IPS DF 6.9 (cell line): ENCODE results near the gene ZNF354B.

Experiments used
- DNase-seq: peaks from one replicate; pipeline ENCODE4 v3.0.0-alpha.2; 2013; ENCODE audit warnings: low read depth, low spot score
- H3K27ac ChIP-seq: one replicate; pipeline ENCODE4 v1.5.1; 2013; ENCODE audit warnings: low read length, control low read depth
- H3K27me3 ChIP-seq: 2 replicates; pipeline ENCODE4 v1.6.1; 2013; ENCODE audit warnings: mild to moderate bottlenecking, low read length; ENCODE audit not compliant: control insufficient read depth, insufficient read depth
- H3K36me3 ChIP-seq: 2 replicates; pipeline ENCODE4 v1.6.1; 2013; ENCODE audit warnings: low read length; ENCODE audit not compliant: control insufficient read depth, insufficient read depth
- H3K4me1 ChIP-seq: 2 replicates; pipeline ENCODE4 v1.6.1; 2013; ENCODE audit warnings: low read length; ENCODE audit not compliant: control insufficient read depth, insufficient read depth
- H3K4me3 ChIP-seq: 2 replicates; pipeline ENCODE4 v1.5.1; 2013; ENCODE audit warnings: mild to moderate bottlenecking, low read length
- H3K9me3 ChIP-seq: 2 replicates; pipeline ENCODE4 v1.6.1; 2013; ENCODE audit warnings: low read length, inconsistent platforms; ENCODE audit not compliant: control insufficient read depth, insufficient read depth
- WGBS: extraction: QIAGEN DNeasy Blood & Tissue Kit; methylation state at CpG from one replicate; pipeline ENCODE4 v1.1.7; 2013; ENCODE audit warnings: mixed read lengths, missing lambda C conversion rate; ENCODE audit not compliant: insufficient read length, insufficient coverage; 5-methylcytosine and 5-hydroxymethylcytosine counted together

Gene ZNF354B

DNA sequence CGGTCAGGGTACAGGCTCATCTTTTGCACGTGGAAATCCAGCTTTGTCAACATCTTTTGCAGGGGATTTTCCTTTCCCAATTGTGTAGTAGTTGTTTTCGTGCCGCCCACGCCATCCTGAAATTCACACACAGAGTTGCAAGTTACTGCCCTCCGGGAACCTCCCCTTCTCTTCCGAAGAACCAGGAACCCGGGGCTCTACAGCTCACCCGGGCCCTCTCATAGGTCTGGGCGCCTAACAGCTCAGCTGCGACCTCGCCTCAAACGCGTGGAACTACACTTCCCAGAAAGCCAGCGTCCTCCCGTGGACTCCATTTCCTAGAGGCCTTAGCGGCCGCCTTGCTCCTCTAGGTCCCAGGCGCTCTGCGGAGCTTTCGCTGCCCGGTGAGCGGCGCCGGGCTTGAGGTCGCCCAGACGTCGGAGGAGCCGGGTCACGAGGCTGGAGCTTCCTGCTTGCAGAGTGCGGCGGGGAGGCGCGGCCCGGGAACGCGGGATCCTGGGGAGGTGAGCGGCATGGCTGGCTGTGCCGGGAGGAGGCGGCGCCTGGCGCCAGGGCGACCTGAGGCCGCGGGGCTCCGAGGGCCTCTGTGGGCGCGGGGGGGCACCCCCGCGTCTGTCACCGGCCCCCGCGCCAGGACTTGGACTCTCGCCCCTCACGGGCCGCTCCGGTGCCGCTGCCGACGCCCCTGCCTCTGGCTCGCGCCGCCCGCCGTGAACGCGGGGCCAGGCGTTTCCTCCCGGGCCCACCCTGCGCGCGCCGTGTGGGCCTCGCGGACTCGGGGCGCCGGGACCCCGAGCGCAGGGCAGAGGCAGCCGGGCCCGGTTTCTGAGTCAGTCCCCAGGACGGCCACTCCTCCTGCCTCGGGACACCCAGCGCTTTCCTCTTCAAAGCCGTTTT lies at the start of gene ZNF354B:
Gene ZNF354B, plus strand, starts transcription at position 329 of the 897 bp plus-strand sequence. CDS start 1,095 bp downstream, outside the sequence.
- Histone ChIP-seq H3K4me3 (peak within 1 kb of the TSS; percentile 60; the same call in 1 of the 2 replicates), H3K27me3 (no peaks in the 10 kb centered on the region), H3K9me3 (no peaks in the 10 kb centered on the region), H3K36me3 (no peaks in the 10 kb centered on the region), H3K4me1 (no peaks in the 10 kb centered on the region), H3K27ac (no peak within 1 kb of the TSS)
- no CpG with 5 or more reads among the region's 86 CpGs for WGBS
- peak; percentile 89 for DNase-seq

DNA sequence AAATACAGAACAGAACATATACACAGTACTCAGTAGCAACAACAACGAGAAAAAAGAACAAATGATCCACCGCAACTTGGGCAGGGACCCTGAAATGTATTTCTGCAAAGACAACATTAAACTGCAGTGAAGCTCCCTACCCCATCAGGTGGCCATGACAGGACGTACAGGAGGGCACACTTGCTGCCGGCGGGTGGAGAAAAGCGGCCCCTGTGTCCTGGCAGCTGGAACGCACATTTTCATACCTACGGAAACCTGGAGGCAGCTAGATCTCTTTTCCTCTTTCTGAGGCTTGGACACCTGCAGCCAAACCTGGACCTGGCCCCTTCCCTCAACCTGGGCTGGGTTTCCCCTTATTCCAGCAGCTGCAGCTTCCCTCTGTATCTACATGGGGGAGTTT lies 42.2 kb upstream of the ZNF354B start:
- H3K4me1 ChIP-seq: no peaks in the 10 kb centered on the region
- no peak overlapping the region for H3K4me3 ChIP-seq
- H3K9me3 ChIP-seq: no peaks in the 10 kb centered on the region; the same call in 1 of the 2 replicates
- H3K27ac ChIP-seq: no peak overlapping the region
- no CpG with 5 or more reads among the region's 8 CpGs for WGBS
- H3K36me3 ChIP-seq: no peaks in the 10 kb centered on the region
- H3K27me3 ChIP-seq: no peaks in the 10 kb centered on the region
- DNase-seq: no peak

GRCh38 chr5:178818094-178818493 lies 41.7 kb upstream of the ZNF354B start:
- DNase-seq: no peak
- Histone ChIP-seq H3K4me3 (no peak overlapping the region), H3K9me3 (no peaks in the 10 kb centered on the region; the same call in 1 of the 2 replicates), H3K27me3 (no peaks in the 10 kb centered on the region), H3K4me1 (no peaks in the 10 kb centered on the region), H3K27ac (no peak overlapping the region), H3K36me3 (no peaks in the 10 kb centered on the region)
- no CpG with 5 or more reads among the region's 14 CpGs for WGBS

- no peak for DNase-seq
- Histone ChIP-seq H3K4me3 (no peak overlapping the region), H3K4me1 (no peaks in the 10 kb centered on the region), H3K36me3 (no peaks in the 10 kb centered on the region), H3K9me3 (no peaks in the 10 kb centered on the region; the same call in 1 of the 2 replicates), H3K27ac (no peak overlapping the region), H3K27me3 (no peaks in the 10 kb centered on the region)
- WGBS: no CpG with 5 or more reads among the region's 2 CpGs
Observed at GRCh38 chr5:178820001-178820400, 39.8 kb upstream of the ZNF354B start.

- no CpG with 5 or more reads among the region's 6 CpGs for WGBS
- peaks cover 3% of the 10 kb centered on the region; the same call in 1 of the 2 replicates for H3K4me1 ChIP-seq
- no peaks in the 10 kb centered on the region for H3K36me3 ChIP-seq
- H3K27ac ChIP-seq: no peak overlapping the region
- DNase-seq: no peak
- H3K27me3 ChIP-seq: no peaks in the 10 kb centered on the region
- H3K4me3 ChIP-seq: no peak overlapping the region
- no peaks in the 10 kb centered on the region for H3K9me3 ChIP-seq
Observed at GRCh38 chr5:178825444-178825843, 34.3 kb upstream of the ZNF354B start.

DNA sequence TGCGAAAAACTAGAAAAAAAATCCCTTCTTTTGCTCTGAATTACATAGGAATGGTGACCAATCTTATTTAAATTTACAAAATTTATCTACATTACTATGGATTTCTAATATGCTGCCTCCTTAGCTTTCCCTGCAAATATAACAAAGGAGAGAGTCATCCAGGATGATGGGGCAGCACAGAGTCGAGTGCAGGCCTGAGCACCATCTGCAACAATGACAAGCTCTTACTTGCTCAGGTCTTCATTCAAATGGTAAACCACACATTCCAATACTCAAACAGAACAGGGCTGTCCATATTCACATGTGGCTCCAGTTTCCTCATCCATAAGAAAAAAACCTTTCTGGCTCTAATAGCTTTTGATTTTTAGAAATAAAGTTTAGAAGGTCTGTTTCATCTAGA lies 33.5 kb upstream of the ZNF354B start:
- H3K36me3 ChIP-seq: no peaks in the 10 kb centered on the region
- DNase-seq: no peak
- H3K27me3 ChIP-seq: no peaks in the 10 kb centered on the region
- H3K9me3 ChIP-seq: no peaks in the 10 kb centered on the region
- H3K4me3 ChIP-seq: no peak overlapping the region
- WGBS: no CpG with 5 or more reads among the region's 2 CpGs
- no peak overlapping the region for H3K27ac ChIP-seq
- peaks cover 3% of the 10 kb centered on the region; the same call in 1 of the 2 replicates for H3K4me1 ChIP-seq

- no peak overlapping the region for H3K27ac ChIP-seq
- no peaks in the 10 kb centered on the region for H3K27me3 ChIP-seq
- no peaks in the 10 kb centered on the region for H3K9me3 ChIP-seq
- no peak for DNase-seq
- whole genome bisulfite sequencing: no CpG with 5 or more reads among the region's 4 CpGs
- H3K4me3 ChIP-seq: no peak overlapping the region
- peaks cover 3% of the 10 kb centered on the region; the same call in 1 of the 2 replicates for H3K4me1 ChIP-seq
- no peaks in the 10 kb centered on the region for H3K36me3 ChIP-seq
Observed at GRCh38 chr5:178827636-178828035, 32.1 kb upstream of the ZNF354B start.

GRCh38 chr5:178831049-178831448 lies 28.7 kb upstream of the ZNF354B start:
- DNase-seq: no peak
- H3K27ac ChIP-seq: no peak overlapping the region
- H3K27me3 ChIP-seq: no peaks in the 10 kb centered on the region
- no peaks in the 10 kb centered on the region for H3K9me3 ChIP-seq
- H3K4me1 ChIP-seq: no peaks in the 10 kb centered on the region
- no peaks in the 10 kb centered on the region for H3K36me3 ChIP-seq
- no CpG with 5 or more reads among the region's 10 CpGs for WGBS
- H3K4me3 ChIP-seq: no peak overlapping the region

GRCh38 chr5:178832618-178833201 lies 27.0 kb upstream of the ZNF354B start:
- H3K9me3 ChIP-seq: no peaks in the 10 kb centered on the region
- H3K36me3 ChIP-seq: no peaks in the 10 kb centered on the region
- no peak overlapping the region for H3K27ac ChIP-seq
- H3K4me1 ChIP-seq: no peaks in the 10 kb centered on the region
- H3K27me3 ChIP-seq: no peaks in the 10 kb centered on the region
- H3K4me3 ChIP-seq: peak overlapping the region; percentile 14; the same call in 1 of the 2 replicates
- DNase-seq: no peak
- no CpG with 5 or more reads among the region's 15 CpGs for WGBS

GRCh38 chr5:178836628-178837027 lies 23.1 kb upstream of the ZNF354B start:
- Histone ChIP-seq H3K27me3 (no peaks in the 10 kb centered on the region), H3K36me3 (no peaks in the 10 kb centered on the region), H3K4me3 (no peak overlapping the region), H3K4me1 (no peaks in the 10 kb centered on the region), H3K9me3 (no peaks in the 10 kb centered on the region), H3K27ac (no peak overlapping the region)
- no peak for DNase-seq
- no CpG with 5 or more reads among the region's 4 CpGs for WGBS
